ENCODE measurements around the gene ESCO1.

- TF ChIP-seq HDAC2 (IDR thresholded peaks at IDR 0.05) (no peak), REST (IDR thresholded peaks at IDR 0.05) (no peak), CTCF (IDR thresholded peaks at IDR 0.05) (no peak), MYC (IDR thresholded peaks at IDR 0.05; ENCODE audit: borderline replicate concordance, low read length) (no peak), CHD2 (IDR thresholded peaks at IDR 0.05; ENCODE audit: low read length, partially characterized antibody) (no peak), POLR2A (IDR thresholded peaks at IDR 0.05; ENCODE audit: low read length) (no peak), MAZ (IDR thresholded peaks at IDR 0.05; ENCODE audit: borderline replicate concordance, low read depth, low read length) (no peak)
These were observed 87.2 kb downstream of the ESCO1 start for GRCh38 chr18:21513292-21513691.

Data from A549 (cell line).